ENCODE data around the gene ACADL.

The ACADL gene

GRCh38 chr2:210169516-210170195 lies 55.6 kb downstream of the ACADL start:
- peak; percentile 96 for DNase-seq

- no peak for DNase-seq
Measured at GRCh38 chr2:210167227-210167626, 58.0 kb downstream of the ACADL start.

- DNase-seq = peak; percentile 49
Measured at GRCh38 chr2:210162466-210163124, 62.7 kb downstream of the ACADL start.

GRCh38 chr2:210159059-210159458 lies 66.2 kb downstream of the ACADL start:
- DNase-seq = no peak

- no peak for DNase-seq
Measured at GRCh38 chr2:210158236-210158635, 67.0 kb downstream of the ACADL start.

GRCh38 chr2:210157526-210157925 lies 67.7 kb downstream of the ACADL start:
- DNase-seq = no peak

- DNase-seq = no peak
Measured at GRCh38 chr2:210147614-210148013, 77.6 kb downstream of the ACADL start.

Data from inflammatory macrophage treated with lipopolysaccharide for 4 hours (primary cell).